Colonic mucosa (tissue), 4 donors: ENCODE results near the gene ERBB4. TPM values are rescaled to one million over a fixed set of nuclear protein-coding genes. Genes with fewer than 3 reads are reported as not detected.

ENCODE experiments used
- DNase-seq: peaks from one replicate; pipeline ENCODE4 v3.0.0-alpha.2; 2020
- H3K27ac ChIP-seq: fragments of 200-600 bp; one replicate; pipeline ENCODE4 v1.8.0; 2021
- H3K27me3 ChIP-seq: fragments of 200-600 bp; one replicate; pipeline ENCODE4 v1.8.0; 2021
- H3K36me3 ChIP-seq: fragments of 200-600 bp; one replicate; pipeline ENCODE4 v1.8.0; 2021
- H3K4me1 ChIP-seq: fragments of 200-600 bp; one replicate; pipeline ENCODE4 v1.8.0; 2021; ENCODE audit warnings: mild to moderate bottlenecking
- H3K4me3 ChIP-seq: fragments of 200-600 bp; one replicate; pipeline ENCODE4 v1.8.0; 2021
- H3K9ac ChIP-seq, 2 donors: one replicate each; pipeline ENCODE4 v1.7.0; 2013; ENCODE audit warnings: control low read depth in 2 of 2, low read depth in 2 of 2, low read length in 2 of 2
- H3K9me3 ChIP-seq: fragments of 200-600 bp; one replicate; pipeline ENCODE4 v1.8.0; 2021
- intact Hi-C: fragments of 100-400 bp; cut with DNase I; formaldehyde crosslinking; loops from one replicate; pipeline ENCODE4 v1.14.1; 2022
- total RNA-seq, 2 donors: library from RNA; stranded (reverse); fragmentation: NEBNext Ultra II Directional in 1 of 2; extraction: Animal tissue kit (Norgen Biotek cat#: 25700) in 1 of 2; gene quantifications; one replicate each; pipeline ENCODE4 v1.2.1, GENCODE V29; 2021
- TF ChIP-seq, protein P1 (sequence below): fragments of 200-600 bp; IDR thresholded peaks from one replicate; pipeline ENCODE4 v1.8.0; 2022; ENCODE audit warnings: antibody characterized with exemption, mild to moderate bottlenecking
- donor health status: healthy.
- donor health status: DM: no; HTN: no; CAD: no.
- donor health status: DM: no; HTN: no; CAD: no.

Gene ERBB4
- total RNA-seq, 2 donors from 2014 or later, result 0.05 to 0.07 TPM

- intact Hi-C loops, result no loop called here
- H3K4me1 ChIP-seq, result no peaks in the 10 kb centered on the region
- H3K9me3 ChIP-seq, result no peaks in the 10 kb centered on the region
- no peak overlapping the region for H3K4me3 ChIP-seq
- no peaks in the 10 kb centered on the region for H3K36me3 ChIP-seq
- no peak overlapping the region for H3K27ac ChIP-seq
- H3K27me3 ChIP-seq, result no peaks in the 10 kb centered on the region
- H3K9ac ChIP-seq, result no peak overlapping the region
- TF ChIP-seq, protein P1, sequence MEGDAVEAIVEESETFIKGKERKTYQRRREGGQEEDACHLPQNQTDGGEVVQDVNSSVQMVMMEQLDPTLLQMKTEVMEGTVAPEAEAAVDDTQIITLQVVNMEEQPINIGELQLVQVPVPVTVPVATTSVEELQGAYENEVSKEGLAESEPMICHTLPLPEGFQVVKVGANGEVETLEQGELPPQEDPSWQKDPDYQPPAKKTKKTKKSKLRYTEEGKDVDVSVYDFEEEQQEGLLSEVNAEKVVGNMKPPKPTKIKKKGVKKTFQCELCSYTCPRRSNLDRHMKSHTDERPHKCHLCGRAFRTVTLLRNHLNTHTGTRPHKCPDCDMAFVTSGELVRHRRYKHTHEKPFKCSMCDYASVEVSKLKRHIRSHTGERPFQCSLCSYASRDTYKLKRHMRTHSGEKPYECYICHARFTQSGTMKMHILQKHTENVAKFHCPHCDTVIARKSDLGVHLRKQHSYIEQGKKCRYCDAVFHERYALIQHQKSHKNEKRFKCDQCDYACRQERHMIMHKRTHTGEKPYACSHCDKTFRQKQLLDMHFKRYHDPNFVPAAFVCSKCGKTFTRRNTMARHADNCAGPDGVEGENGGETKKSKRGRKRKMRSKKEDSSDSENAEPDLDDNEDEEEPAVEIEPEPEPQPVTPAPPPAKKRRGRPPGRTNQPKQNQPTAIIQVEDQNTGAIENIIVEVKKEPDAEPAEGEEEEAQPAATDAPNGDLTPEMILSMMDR, result no peak
- DNase-seq, result no peak
These were observed 1109.2 kb downstream of the ERBB4 start for GRCh38 chr2:211429256-211429920.

GRCh38 chr2:211426240-211426639, 1112.4 kb downstream of the ERBB4 start:
- Histone ChIP-seq H3K9me3 (no peaks in the 10 kb centered on the region), H3K4me3 (no peak overlapping the region), H3K36me3 (no peaks in the 10 kb centered on the region), H3K27me3 (no peaks in the 10 kb centered on the region), H3K9ac (no peak overlapping the region), H3K27ac (no peak overlapping the region), H3K4me1 (no peaks in the 10 kb centered on the region)
- TF ChIP-seq, protein P1, result no peak
- no peak for DNase-seq
- intact Hi-C loops, result no loop called here

DNA sequence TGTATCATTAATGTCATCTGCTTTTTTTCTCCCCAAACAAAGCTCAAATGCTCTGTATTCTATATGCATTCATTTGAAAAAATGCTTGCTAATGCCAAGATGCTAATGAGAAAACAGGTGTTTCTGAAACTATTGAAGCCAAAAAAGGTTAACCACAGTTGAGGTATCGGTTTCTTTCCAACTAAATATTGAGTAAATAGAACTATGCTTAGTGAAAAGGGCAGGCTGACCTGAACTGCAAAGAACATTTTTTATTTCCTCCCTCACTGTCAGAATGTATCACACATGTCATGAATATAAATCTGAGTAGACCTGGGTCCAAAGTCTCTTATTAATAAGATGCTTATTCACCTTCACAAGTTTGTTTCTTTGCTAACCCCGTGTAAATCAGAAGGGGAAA, 1115.6 kb downstream of the ERBB4 start:
- DNase-seq, result no peak
- TF ChIP-seq, protein P1, result no peak
- Histone ChIP-seq H3K9me3 (no peaks in the 10 kb centered on the region), H3K4me3 (no peak overlapping the region), H3K27me3 (no peaks in the 10 kb centered on the region), H3K9ac (no peak overlapping the region), H3K4me1 (no peaks in the 10 kb centered on the region), H3K36me3 (no peaks in the 10 kb centered on the region), H3K27ac (no peak overlapping the region)
- intact Hi-C loops, result no loop called here

DNA sequence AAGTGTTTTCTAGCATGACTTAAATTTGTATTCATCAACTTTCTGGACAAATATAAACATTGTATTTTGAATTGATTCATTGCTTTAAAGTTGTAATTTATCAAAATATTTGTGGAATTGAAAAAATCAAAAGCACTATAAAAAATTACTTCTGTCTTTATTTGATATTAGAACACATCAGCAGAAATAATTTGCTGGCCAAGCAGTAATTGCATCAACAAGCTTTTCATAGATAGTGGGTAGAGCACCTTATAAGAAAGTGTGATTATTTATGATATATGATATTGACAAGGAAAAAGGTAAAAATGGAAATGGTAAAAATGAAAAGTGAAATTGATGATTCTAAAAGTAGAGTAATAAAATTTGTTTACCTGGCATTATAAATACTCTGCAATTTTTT, 1121.1 kb downstream of the ERBB4 start:
- no peaks in the 10 kb centered on the region for H3K4me1 ChIP-seq
- TF ChIP-seq, protein P1, result no peak
- H3K27me3 ChIP-seq, result no peaks in the 10 kb centered on the region
- no peak overlapping the region for H3K9ac ChIP-seq
- DNase-seq, result no peak
- H3K4me3 ChIP-seq, result no peak overlapping the region
- intact Hi-C loops, result no loop called here
- no peak overlapping the region for H3K27ac ChIP-seq
- no peaks in the 10 kb centered on the region for H3K9me3 ChIP-seq
- no peaks in the 10 kb centered on the region for H3K36me3 ChIP-seq

DNA sequence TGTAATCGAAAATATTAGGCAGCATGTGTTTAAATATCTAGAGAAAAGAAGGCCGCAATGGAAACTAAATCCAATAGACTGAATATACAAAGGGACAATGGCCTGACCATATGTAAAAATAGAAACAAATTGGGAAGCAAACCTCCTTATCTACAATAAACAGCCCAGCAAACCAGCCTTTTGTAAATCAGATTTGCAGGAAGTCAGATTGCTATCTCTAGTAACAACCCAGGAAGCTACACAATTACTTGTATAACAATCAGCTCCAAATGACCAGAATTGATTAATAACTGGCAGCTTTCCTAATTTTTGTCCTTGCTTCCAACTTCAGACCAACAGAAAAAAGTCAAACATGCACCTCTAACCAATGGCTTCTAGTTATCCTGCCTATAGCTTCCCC, 1122.2 kb downstream of the ERBB4 start:
- H3K27me3 ChIP-seq, result no peaks in the 10 kb centered on the region
- TF ChIP-seq, protein P1, result no peak
- H3K4me3 ChIP-seq, result no peak overlapping the region
- intact Hi-C loops, result no loop called here
- no peak for DNase-seq
- H3K4me1 ChIP-seq, result no peaks in the 10 kb centered on the region
- H3K9ac ChIP-seq, result no peak overlapping the region
- no peaks in the 10 kb centered on the region for H3K36me3 ChIP-seq
- no peaks in the 10 kb centered on the region for H3K9me3 ChIP-seq
- no peak overlapping the region for H3K27ac ChIP-seq
